OCI-LY1 (cell line): Measurements from ENCODE around the gene EMILIN3.

Source experiments
- H2AFZ ChIP-seq: fragments of 200-600 bp; sonication (generic), shearing (Covaris generic); 2 replicates; pipeline ENCODE4 v1.6.0; 2014; ENCODE audit warnings: antibody characterized with exemption, mild to moderate bottlenecking, low read length
- H3F3A ChIP-seq: fragments of 200-600 bp; sonication (generic), shearing (Covaris generic); 2 replicates; pipeline ENCODE4 v1.6.0; 2014; ENCODE audit warnings: mild to moderate bottlenecking, antibody characterized with exemption, low read length, moderate library complexity; ENCODE audit not compliant: insufficient read depth
- H3K27ac ChIP-seq: fragments of 200-600 bp; sonication (generic); 2 replicates; pipeline ENCODE4 v1.5.1; 2014; ENCODE audit warnings: low read length, mixed run types, mild to moderate bottlenecking, low read depth; ENCODE audit not compliant: poor library complexity, severe bottlenecking
- H3K27me3 ChIP-seq: fragments of 200-600 bp; sonication (generic); 2 replicates; pipeline ENCODE4 v1.6.0; 2014; ENCODE audit warnings: antibody characterized with exemption, mild to moderate bottlenecking, low read length, moderate library complexity; ENCODE audit not compliant: insufficient read depth
- H3K36me3 ChIP-seq: fragments of 200-600 bp; sonication (generic); 2 replicates; pipeline ENCODE4 v1.6.1; 2014; ENCODE audit warnings: mild to moderate bottlenecking, antibody characterized with exemption, low read length, moderate library complexity, mixed read lengths; ENCODE audit not compliant: insufficient read depth
- H3K4me1 ChIP-seq: fragments of 200-600 bp; sonication (generic); 2 replicates; pipeline ENCODE4 v1.5.1; 2014; ENCODE audit warnings: mild to moderate bottlenecking, low read length, moderate library complexity; ENCODE audit not compliant: insufficient read depth, severe bottlenecking
- H3K4me2 ChIP-seq: fragments of 200-600 bp; sonication (generic), shearing (Covaris generic); 2 replicates; pipeline ENCODE4 v1.6.1; 2014; ENCODE audit warnings: low read length
- H3K4me3 ChIP-seq: fragments of 200-600 bp; sonication (generic); 2 replicates; pipeline ENCODE4 v1.5.1; 2014; ENCODE audit warnings: low read length, low read depth, mild to moderate bottlenecking, mixed read lengths; ENCODE audit not compliant: poor library complexity, severe bottlenecking
- H3K79me2 ChIP-seq: fragments of 200-600 bp; shearing (Covaris generic); 2 replicates; pipeline ENCODE4 v1.6.1; 2016; ENCODE audit warnings: mixed run types, low read length, mixed read lengths; ENCODE audit not compliant: insufficient read depth
- H3K9ac ChIP-seq: fragments of 200-600 bp; sonication (generic), shearing (Covaris generic); 2 replicates; pipeline ENCODE4 v1.6.1; 2014; ENCODE audit warnings: mild to moderate bottlenecking, low read length, mixed read lengths
- H3K9me2 ChIP-seq: fragments of 200-600 bp; sonication (generic), shearing (Covaris generic); 2 replicates; pipeline ENCODE4 v1.6.1; 2014; ENCODE audit warnings: low read depth, mild to moderate bottlenecking, low read length, mixed read lengths
- H3K9me3 ChIP-seq: fragments of 200-600 bp; shearing (Covaris generic); 2 replicates; pipeline ENCODE4 v1.6.1; 2014; ENCODE audit warnings: low read length, mixed read lengths
- H4K20me1 ChIP-seq: fragments of 200-600 bp; sonication (generic), shearing (Covaris generic); 2 replicates; pipeline ENCODE4 v1.6.0; 2016; ENCODE audit warnings: mild to moderate bottlenecking, low read length; ENCODE audit not compliant: insufficient read depth
- EZH2 ChIP-seq: fragments of 200-600 bp; sonication (generic), shearing (Covaris generic); IDR thresholded peaks from 2 replicates; pipeline ENCODE4 v1.8.0; 2017; ENCODE audit warnings: borderline replicate concordance, mixed run types, mild to moderate bottlenecking, antibody characterized with exemption, low read length, moderate library complexity, mixed read lengths
- TF ChIP-seq, protein P1 (sequence below): fragments of 200-600 bp; sonication (generic), shearing (Covaris generic); IDR thresholded peaks from 2 replicates; pipeline ENCODE4 v1.5.1; 2017; ENCODE audit warnings: mild to moderate bottlenecking, antibody characterized with exemption, low read length, moderate library complexity, mixed read lengths

EMILIN3 gene

DNA sequence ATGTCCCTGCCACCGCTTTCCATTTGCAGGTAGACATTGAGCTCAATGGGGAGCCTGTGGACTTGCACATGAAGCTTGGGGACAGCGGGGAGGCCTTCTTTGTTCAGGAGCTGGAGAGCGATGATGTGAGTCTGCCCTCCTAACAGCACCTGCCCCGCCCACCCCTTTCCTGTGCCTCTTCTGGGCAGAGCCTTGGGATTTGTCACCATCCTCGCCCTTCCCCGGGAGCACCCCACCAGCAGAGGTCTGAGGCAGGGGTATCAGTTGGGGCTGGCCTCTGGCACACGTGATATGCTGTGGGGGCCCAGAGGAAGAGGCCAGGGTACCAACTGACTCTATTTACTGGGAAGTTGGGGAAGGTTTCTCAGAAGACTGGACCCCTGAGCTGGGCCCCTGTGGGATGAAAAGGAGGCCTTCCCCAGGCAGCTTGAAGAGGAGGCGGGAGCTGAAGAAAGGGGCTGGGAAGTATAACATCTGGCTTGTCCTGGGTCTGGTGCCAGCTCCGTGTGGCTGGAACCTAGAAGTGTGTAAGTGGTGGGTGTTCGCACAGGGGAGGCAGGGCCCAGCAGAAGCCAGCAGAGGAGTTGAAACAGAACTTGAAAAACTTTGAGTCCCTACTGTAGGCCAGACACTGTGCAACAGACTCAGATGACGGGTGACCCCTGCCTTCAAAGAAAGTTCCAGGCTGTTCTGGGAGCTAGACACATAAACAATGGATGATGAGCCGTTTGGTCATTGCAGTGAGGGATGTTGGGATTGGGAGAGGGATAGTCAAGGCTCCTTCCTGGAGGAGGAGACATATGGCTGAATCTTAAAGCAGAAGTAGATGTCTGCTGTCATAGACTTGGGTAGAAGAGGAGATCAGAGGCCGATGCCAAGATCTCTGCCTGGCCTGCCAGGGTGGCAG, 18.8 kb downstream of the EMILIN3 start:
- no peak overlapping the region for H3K27ac ChIP-seq
- H3K27me3 ChIP-seq = peaks cover 4% of the 10 kb centered on the region; the same call in 1 of the 2 replicates
- no peak overlapping the region for H2AFZ ChIP-seq
- no peaks in the 10 kb centered on the region for H4K20me1 ChIP-seq
- no peak overlapping the region for H3K4me3 ChIP-seq
- no peak for TF ChIP-seq EZH2
- TF ChIP-seq, protein P1, sequence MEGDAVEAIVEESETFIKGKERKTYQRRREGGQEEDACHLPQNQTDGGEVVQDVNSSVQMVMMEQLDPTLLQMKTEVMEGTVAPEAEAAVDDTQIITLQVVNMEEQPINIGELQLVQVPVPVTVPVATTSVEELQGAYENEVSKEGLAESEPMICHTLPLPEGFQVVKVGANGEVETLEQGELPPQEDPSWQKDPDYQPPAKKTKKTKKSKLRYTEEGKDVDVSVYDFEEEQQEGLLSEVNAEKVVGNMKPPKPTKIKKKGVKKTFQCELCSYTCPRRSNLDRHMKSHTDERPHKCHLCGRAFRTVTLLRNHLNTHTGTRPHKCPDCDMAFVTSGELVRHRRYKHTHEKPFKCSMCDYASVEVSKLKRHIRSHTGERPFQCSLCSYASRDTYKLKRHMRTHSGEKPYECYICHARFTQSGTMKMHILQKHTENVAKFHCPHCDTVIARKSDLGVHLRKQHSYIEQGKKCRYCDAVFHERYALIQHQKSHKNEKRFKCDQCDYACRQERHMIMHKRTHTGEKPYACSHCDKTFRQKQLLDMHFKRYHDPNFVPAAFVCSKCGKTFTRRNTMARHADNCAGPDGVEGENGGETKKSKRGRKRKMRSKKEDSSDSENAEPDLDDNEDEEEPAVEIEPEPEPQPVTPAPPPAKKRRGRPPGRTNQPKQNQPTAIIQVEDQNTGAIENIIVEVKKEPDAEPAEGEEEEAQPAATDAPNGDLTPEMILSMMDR = no peak
- no peaks in the 10 kb centered on the region for H3K36me3 ChIP-seq
- no peaks in the 10 kb centered on the region for H3K9me3 ChIP-seq
- no peaks in the 10 kb centered on the region for H3K4me1 ChIP-seq
- H3K9me2 ChIP-seq = no peaks in the 10 kb centered on the region
- H3K79me2 ChIP-seq = no peaks in the 10 kb centered on the region
- no peaks in the 10 kb centered on the region for H3F3A ChIP-seq
- H3K4me2 ChIP-seq = no peak overlapping the region
- H3K9ac ChIP-seq = no peak overlapping the region

DNA sequence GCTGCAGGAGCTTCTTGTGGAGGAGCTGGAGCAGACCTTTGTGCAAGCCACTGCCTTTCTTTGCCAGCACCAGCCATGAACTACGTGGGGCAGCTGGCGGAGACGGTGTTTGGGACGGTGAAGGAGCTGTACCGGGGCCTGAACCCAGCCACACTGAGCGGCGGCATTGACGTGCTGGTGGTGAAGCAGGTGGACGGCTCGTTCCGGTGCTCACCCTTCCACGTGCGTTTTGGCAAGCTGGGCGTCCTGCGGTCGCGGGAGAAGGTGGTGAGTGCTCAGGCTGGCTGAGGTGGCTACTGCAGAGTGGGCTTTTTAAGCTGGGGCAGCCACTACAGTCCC, 20.9 kb downstream of the EMILIN3 start:
- peaks cover 4% of the 10 kb centered on the region; the same call in 1 of the 2 replicates for H3K27me3 ChIP-seq
- no peaks in the 10 kb centered on the region for H3K4me1 ChIP-seq
- no peaks in the 10 kb centered on the region for H3F3A ChIP-seq
- H3K9ac ChIP-seq = no peak overlapping the region
- H3K27ac ChIP-seq = no peak overlapping the region
- H3K9me3 ChIP-seq = no peaks in the 10 kb centered on the region
- H3K36me3 ChIP-seq = no peaks in the 10 kb centered on the region
- H3K9me2 ChIP-seq = no peaks in the 10 kb centered on the region
- H2AFZ ChIP-seq = no peak overlapping the region
- TF ChIP-seq EZH2 = no peak
- TF ChIP-seq, protein P1 = no peak
- H4K20me1 ChIP-seq = no peaks in the 10 kb centered on the region
- no peak overlapping the region for H3K4me3 ChIP-seq
- H3K79me2 ChIP-seq = no peaks in the 10 kb centered on the region
- H3K4me2 ChIP-seq = no peak overlapping the region

DNA sequence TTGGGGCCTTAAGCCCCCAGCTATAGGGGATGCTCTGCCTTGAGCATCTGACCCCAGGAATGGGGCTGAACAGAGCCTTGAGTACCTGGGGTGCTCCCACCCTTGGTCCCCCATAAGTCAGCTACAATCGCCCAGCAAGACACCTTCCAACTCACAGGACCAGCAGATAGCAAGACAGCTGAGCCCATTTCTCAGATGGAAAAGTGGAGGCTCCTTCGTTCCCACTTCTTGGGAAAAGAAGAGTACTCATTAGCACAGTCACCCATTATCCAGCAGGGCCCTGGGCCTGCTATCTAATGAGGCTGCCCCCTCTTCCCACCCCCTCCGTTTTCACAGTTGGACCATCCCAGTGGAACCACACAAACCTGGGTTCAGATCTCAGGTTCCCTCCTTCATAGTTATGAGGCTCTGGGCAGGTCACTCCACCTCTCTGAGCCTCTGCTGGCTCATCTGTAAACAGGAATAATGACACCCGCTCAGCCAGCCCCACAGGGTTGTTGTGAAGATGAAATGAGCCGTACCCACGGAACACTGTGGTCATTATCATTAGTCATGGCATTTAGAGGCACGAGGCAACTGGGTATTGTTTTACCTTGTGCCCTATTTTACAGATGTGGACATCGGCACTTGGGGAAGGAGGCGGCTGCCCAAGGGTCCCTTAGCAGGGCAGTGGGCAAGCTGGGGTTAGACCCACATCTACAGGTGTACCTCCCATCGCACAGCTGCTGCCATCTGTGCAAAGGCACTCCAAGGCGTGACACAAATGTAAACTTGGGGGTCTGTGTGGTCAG, 21.5 kb downstream of the EMILIN3 start:
- Histone ChIP-seq H3K4me1 (peaks cover 5% of the 10 kb centered on the region), H3K27ac (no peak overlapping the region), H4K20me1 (no peaks in the 10 kb centered on the region), H3K4me2 (no peak overlapping the region), H3K27me3 (peaks cover 2% of the 10 kb centered on the region; the same call in 1 of the 2 replicates), H3K9me2 (no peaks in the 10 kb centered on the region), H3F3A (no peaks in the 10 kb centered on the region), H3K79me2 (no peaks in the 10 kb centered on the region), H3K36me3 (no peaks in the 10 kb centered on the region), H3K9me3 (no peaks in the 10 kb centered on the region), H3K9ac (no peak overlapping the region), H3K4me3 (no peak overlapping the region), H2AFZ (no peak overlapping the region)
- TF ChIP-seq, protein P1 = no peak
- no peak for TF ChIP-seq EZH2
